Muscle of arm (tissue), 12 donors: ENCODE measurements around the gene PLEKHA8. TPM values are rescaled to one million over a fixed set of nuclear protein-coding genes. Genes with fewer than 3 reads are reported as not detected.

ENCODE experiments used
- polyA plus RNA-seq, 12 donors: library from polyadenylated mRNA; unstranded; fragments of 120-200 nt; gene quantifications; one replicate each; pipeline ENCODE4 v1.2.1, GENCODE V29; 2013; ENCODE audit not compliant: insufficient read length in 12 of 12

Gene PLEKHA8
- polyA plus RNA-seq, 12 donors, result 10.3 to 15.1 (median 12.7) TPM; not detected in 1

Other genes with a start within 250 kb of the PLEKHA8 start
- gene WIPF3, start 221.9 kb upstream of the PLEKHA8 start, polyA plus RNA-seq, result 10 to 100 TPM in 11 of 12 donors, not detected in 1; 11.9 to 22.9 (median 18.2) TPM
- 10 to 100 TPM in 11 of 12 donors, not detected in 1; 28.1 to 52.6 (median 39.3) TPM for gene SCRN1, start 38.6 kb upstream of the PLEKHA8 start, polyA plus RNA-seq
- gene FKBP14, start 1.7 kb upstream of the PLEKHA8 start, polyA plus RNA-seq, result 10 to 100 TPM in 11 of 12 donors, not detected in 1; 22.8 to 55.6 (median 31.9) TPM
- gene MTURN, start 106.6 kb downstream of the PLEKHA8 start, polyA plus RNA-seq, result 100 to 1,000 TPM in 4 of 12 donors, 10 to 100 TPM in 8; 53.0 to 134 (median 91.6) TPM